ENCODE results near the gene TRABD2B. TPM values are rescaled to one million over a fixed set of nuclear protein-coding genes. Genes with fewer than 3 reads are reported as not detected.

TRABD2B gene
- total and polyA plus RNA-seq, 2 donors (not counting 1 experiment from before 2014, with no cell fraction given): under 0.01 TPM; not detected in 1

- DNase-seq (ENCODE audit: low read depth in 2 of 2): no peak
- no peaks in the 10 kb centered on the region for H3K9me3 ChIP-seq (ENCODE audit: control insufficient read depth, insufficient read depth, low read depth, low read length)
- no peak overlapping the region for H3K9ac ChIP-seq (ENCODE audit: insufficient read depth, low read length)
- H2AFZ ChIP-seq (ENCODE audit: low read length): no peak overlapping the region
- no peaks in the 10 kb centered on the region for H3K79me2 ChIP-seq (ENCODE audit: control insufficient read depth, insufficient read depth, low read length)
- no peaks in the 10 kb centered on the region for H3K4me1 ChIP-seq (ENCODE audit: control insufficient read depth, extremely low read depth, insufficient read depth, low read length)
- no peak overlapping the region for H3K27ac ChIP-seq (ENCODE audit: insufficient read depth, low read length)
- H4K20me1 ChIP-seq (ENCODE audit: control insufficient read depth, extremely low read depth, insufficient read depth, low read length): no peaks in the 10 kb centered on the region
- no peak for TF ChIP-seq EZH2 (IDR thresholded peaks at IDR 0.05; ENCODE audit: low read length, missing control alignments)
- no peak for TF ChIP-seq CTCF (conservative IDR thresholded peaks at IDR 0.05 in 1 of 2, IDR thresholded peaks at IDR 0.05 in 1 of 2; ENCODE audit: low read depth in 1 of 2, low read length in 2 of 2)
- H3K27me3 ChIP-seq (ENCODE audit: control insufficient read depth, insufficient read depth, low read length): no peaks in the 10 kb centered on the region
- H3K4me3 ChIP-seq (replicated peaks in 1 of 4; ENCODE audit: control extremely low read depth in 1 of 4, insufficient read depth in 1 of 4, low read depth in 3 of 4, low read length in 4 of 4): no peak overlapping the region
- no peak overlapping the region for H3K4me2 ChIP-seq (ENCODE audit: extremely low read depth, insufficient read depth, low read length)
- H3K36me3 ChIP-seq (ENCODE audit: control insufficient read depth, insufficient read depth, low read length): no peaks in the 10 kb centered on the region
Observed at GRCh38 chr1:47944561-47944960, 52.6 kb downstream of the TRABD2B start.

- no peak for DNase-seq (ENCODE audit: low read depth in 2 of 2)
- H3K4me1 ChIP-seq (ENCODE audit: control insufficient read depth, extremely low read depth, insufficient read depth, low read length): no peaks in the 10 kb centered on the region
- no peak overlapping the region for H3K4me3 ChIP-seq (replicated peaks in 1 of 4; ENCODE audit: control extremely low read depth in 1 of 4, insufficient read depth in 1 of 4, low read depth in 3 of 4, low read length in 4 of 4)
- no peak overlapping the region for H3K27ac ChIP-seq (ENCODE audit: insufficient read depth, low read length)
- no peaks in the 10 kb centered on the region for H3K36me3 ChIP-seq (ENCODE audit: control insufficient read depth, insufficient read depth, low read length)
- H3K9me3 ChIP-seq (ENCODE audit: control insufficient read depth, insufficient read depth, low read depth, low read length): no peaks in the 10 kb centered on the region
- no peak overlapping the region for H2AFZ ChIP-seq (ENCODE audit: low read length)
- H3K4me2 ChIP-seq (ENCODE audit: extremely low read depth, insufficient read depth, low read length): no peak overlapping the region
- no peaks in the 10 kb centered on the region for H3K27me3 ChIP-seq (ENCODE audit: control insufficient read depth, insufficient read depth, low read length)
- no peaks in the 10 kb centered on the region for H4K20me1 ChIP-seq (ENCODE audit: control insufficient read depth, extremely low read depth, insufficient read depth, low read length)
- no peaks in the 10 kb centered on the region for H3K79me2 ChIP-seq (ENCODE audit: control insufficient read depth, insufficient read depth, low read length)
- no peak for TF ChIP-seq CTCF (conservative IDR thresholded peaks at IDR 0.05 in 1 of 2, IDR thresholded peaks at IDR 0.05 in 1 of 2; ENCODE audit: low read depth in 1 of 2, low read length in 2 of 2)
- no peak for TF ChIP-seq EZH2 (IDR thresholded peaks at IDR 0.05; ENCODE audit: low read length, missing control alignments)
- H3K9ac ChIP-seq (ENCODE audit: insufficient read depth, low read length): no peak overlapping the region
Observed at GRCh38 chr1:47942240-47942629, 55.0 kb downstream of the TRABD2B start.

- H3K9ac ChIP-seq (ENCODE audit: insufficient read depth, low read length): no peak overlapping the region
- no peak overlapping the region for H3K4me2 ChIP-seq (ENCODE audit: extremely low read depth, insufficient read depth, low read length)
- H3K4me3 ChIP-seq (replicated peaks in 1 of 4; ENCODE audit: control extremely low read depth in 1 of 4, insufficient read depth in 1 of 4, low read depth in 3 of 4, low read length in 4 of 4): no peak overlapping the region
- H3K79me2 ChIP-seq (ENCODE audit: control insufficient read depth, insufficient read depth, low read length): no peaks in the 10 kb centered on the region
- H3K4me1 ChIP-seq (ENCODE audit: control insufficient read depth, extremely low read depth, insufficient read depth, low read length): no peaks in the 10 kb centered on the region
- no peaks in the 10 kb centered on the region for H3K9me3 ChIP-seq (ENCODE audit: control insufficient read depth, insufficient read depth, low read depth, low read length)
- no peak for TF ChIP-seq EZH2 (IDR thresholded peaks at IDR 0.05; ENCODE audit: low read length, missing control alignments)
- TF ChIP-seq CTCF (conservative IDR thresholded peaks at IDR 0.05 in 1 of 2, IDR thresholded peaks at IDR 0.05 in 1 of 2; ENCODE audit: low read depth in 1 of 2, low read length in 2 of 2): no peak
- no peaks in the 10 kb centered on the region for H4K20me1 ChIP-seq (ENCODE audit: control insufficient read depth, extremely low read depth, insufficient read depth, low read length)
- H3K27me3 ChIP-seq (ENCODE audit: control insufficient read depth, insufficient read depth, low read length): no peaks in the 10 kb centered on the region
- no peak overlapping the region for H2AFZ ChIP-seq (ENCODE audit: low read length)
- no peak for DNase-seq (ENCODE audit: low read depth in 2 of 2)
- H3K36me3 ChIP-seq (ENCODE audit: control insufficient read depth, insufficient read depth, low read length): no peaks in the 10 kb centered on the region
- no peak overlapping the region for H3K27ac ChIP-seq (ENCODE audit: insufficient read depth, low read length)
Observed at GRCh38 chr1:47941609-47942239, 55.5 kb downstream of the TRABD2B start.
